GM12878 (cell line): ENCODE results near the gene KCNQ1OT1. TPM values are rescaled to one million over a fixed set of nuclear protein-coding genes. Genes with fewer than 3 reads are reported as not detected.

ENCODE experiments used
- ATAC-seq: fragments of 200-7000 bp; cut with Tn5 transposase; 3 replicates; pipeline ENCODE4 v1.9.1; 2020; ENCODE audit warnings: mild to moderate bottlenecking, moderate library complexity
- BruUV-seq: library from RNA; stranded (reverse); fragments of 400-500 nt; replicated peaks from 2 replicates; lab custom pipeline; 2021; lab: Mats Ljungman, UMichigan
- CTCF ChIA-PET: fragments of 300-600 bp; sonication (Branson Sonifier 250); formaldehyde crosslinking; extraction: SDS; loops from one replicate; lab custom pipeline; 2021; ENCODE audit warnings: inconsistent platforms; lab: Yijun Ruan, JAX
- POLR2A ChIA-PET: fragments of 350-600 bp; formaldehyde crosslinking; extraction: SDS; loops from one replicate; lab custom pipeline; 2021; ENCODE audit warnings: inconsistent platforms; lab: Charles Lee
- RAD21 ChIA-PET: fragments of 300-600 bp; sonication (Branson Sonifier 250); formaldehyde crosslinking; loops from one replicate; lab custom pipeline; 2023; ENCODE audit warnings: antibody characterized with exemption; ENCODE audit not compliant: unreplicated experiment; lab: Charles Lee
- SMC1A ChIA-PET: fragments of 300-600 bp; sonication (Branson Sonifier 250); formaldehyde crosslinking; loops from one replicate; lab custom pipeline; 2023; ENCODE audit not compliant: unreplicated experiment, uncharacterized antibody; lab: Charles Lee
- DNase-seq: peaks from one replicate; pipeline ENCODE4 v3.0.0-alpha.2; 2011; ENCODE audit warnings: low read depth, low spot score
- FAIRE-seq: peaks from 3 replicates; lab custom pipeline; 2011; peaks lifted over from hg19 to GRCh38; lab: Jason Lieb, UNC
- H2AFZ ChIP-seq: 2 replicates; pipeline ENCODE4 v1.6.0; 2011; ENCODE audit warnings: low read depth, low read length, control low read depth; ENCODE audit not compliant: control insufficient read depth
- H3K27ac ChIP-seq: 2 replicates; pipeline ENCODE4 v1.5.1; 2011; ENCODE audit warnings: control low read depth; ENCODE audit not compliant: control insufficient read depth, insufficient read depth
- H3K27me3 ChIP-seq, 2 experiments: replicated peaks in 1 of 2; 2 replicates each; pipeline versions ENCODE4 v1.6.0 to v1.6.1; 2011; ENCODE audit warnings: low read length in 1 of 2; ENCODE audit not compliant: control insufficient read depth in 2 of 2, insufficient read depth in 2 of 2
- H3K36me3 ChIP-seq, 2 experiments: 2 replicates each; pipeline ENCODE4 v1.5.1; 2011; ENCODE audit warnings: low read length in 1 of 2; ENCODE audit not compliant: control insufficient read depth in 2 of 2, insufficient read depth in 2 of 2
- H3K4me1 ChIP-seq: 2 replicates; pipeline ENCODE4 v1.6.1; 2011; ENCODE audit warnings: mild to moderate bottlenecking, low read length, moderate library complexity, mixed read lengths; ENCODE audit not compliant: control insufficient read depth, insufficient read depth
- H3K4me2 ChIP-seq: 2 replicates; pipeline ENCODE4 v1.6.0; 2011; ENCODE audit warnings: control low read depth; ENCODE audit not compliant: control insufficient read depth, insufficient read depth
- H3K4me3 ChIP-seq: fragments of 200-600 bp; sonication (generic); 2 replicates; pipeline ENCODE4 v1.5.1; 2016
- H3K79me2 ChIP-seq: 2 replicates; pipeline ENCODE4 v1.6.0; 2011; ENCODE audit warnings: low read length; ENCODE audit not compliant: control insufficient read depth, insufficient read depth
- H3K9ac ChIP-seq: 2 replicates; pipeline ENCODE4 v1.8.0; 2011; ENCODE audit warnings: low read length, control low read depth, mixed read lengths; ENCODE audit not compliant: control insufficient read depth, insufficient read depth
- H3K9me3 ChIP-seq: replicated peaks from 3 replicates; pipeline ENCODE4 v1.5.1; 2011; ENCODE audit warnings: mild to moderate bottlenecking, low read length; ENCODE audit not compliant: control insufficient read depth, insufficient read depth
- H4K20me1 ChIP-seq: 2 replicates; pipeline ENCODE4 v1.6.0; 2011; ENCODE audit not compliant: control insufficient read depth, insufficient read depth
- NKRF ChIP-seq: fragments of 450-650 bp; conservative IDR thresholded peaks from 2 replicates; pipeline ENCODE4 v1.6.1; 2017; ENCODE audit warnings: mild to moderate bottlenecking, moderate library complexity
- RB1 ChIP-seq: fragments of 450-650 bp; formaldehyde crosslinking; IDR thresholded peaks from 2 replicates; pipeline ENCODE4 v1.6.1; 2017; ENCODE audit warnings: mild to moderate bottlenecking, borderline replicate concordance
- SMC3 ChIP-seq: IDR thresholded peaks from 2 replicates; pipeline ENCODE4 v1.6.1; 2011; ENCODE audit warnings: low read length, improper control_type of control experiment, borderline replicate concordance
- ZNF24 ChIP-seq: fragments of 450-650 bp; IDR thresholded peaks from 2 replicates; pipeline ENCODE4 v1.6.1; 2017; ENCODE audit warnings: antibody characterized with exemption, mild to moderate bottlenecking
- WGBS: methylation state at CpG from one replicate; pipeline ENCODE4 v1.1.6; 2016; ENCODE audit warnings: low lambda C conversion rate; ENCODE audit not compliant: insufficient replicate concordance, insufficient coverage; ENCODE audit errors: missing lambda C conversion rate; 5-methylcytosine and 5-hydroxymethylcytosine counted together
- in situ Hi-C: fragments of 300-500 bp; cut with MboI; formaldehyde crosslinking; loops from 9 replicates; pipeline ENCODE4 v1.14.3; 2018; ENCODE audit warnings: mixed read lengths
- intact Hi-C: fragments of 100-400 bp; cut with micrococcal nuclease; formaldehyde crosslinking; loops from one replicate; pipeline ENCODE4 v1.14.2; 2022; ENCODE audit not compliant: unreplicated experiment
- polyA plus RNA-seq, 11 experiments: library from polyadenylated mRNA; depleted of rRNA in 4 of 11; unstranded in 6 of 11; stranded (reverse) in 5 of 11; fragments of >200 nt; fragmentation: Nextera tagmentation in 4 of 11; fragmentation: Illumina TruSeq in 1 of 11; extraction: Ambion mirVana in 4 of 11; extraction: Trizol in 1 of 11; gene quantifications; 1 replicate in 1 of 11; 2 replicates in 10 of 11; pipeline versions ENCODE4 v1.2.1 to v1.2.3, GENCODE V29; 2011 to 2016; ENCODE audit warnings: inconsistent platforms in 2 of 11, missing spikeins in 2 of 11, low read depth in 1 of 11
- total RNA-seq, 4 experiments: library from RNA; depleted of rRNA in 3 of 4; stranded (reverse); fragments of >200 nt in 3 of 4; fragmentation: Illumina TruSeq in 1 of 4; extraction: Trizol in 1 of 4; gene quantifications; 2 replicates each; pipeline versions ENCODE4 v1.2.1 to v1.2.3, GENCODE V29; 2013 to 2021
- TF ChIP-seq, protein P1 (sequence below): fragments of 450-650 bp; IDR thresholded peaks from 2 replicates; pipeline ENCODE4 v1.6.1; 2018; ENCODE audit warnings: mild to moderate bottlenecking, low read depth, moderate library complexity; ENCODE audit not compliant: partially characterized antibody

The KCNQ1OT1 gene
- total and polyA plus RNA-seq, 10 of the 15 experiments (the other 5 are each of a cell fraction or from before 2014, with no cell fraction given), result 0.02 to 1.6 (median 0.41) TPM

DNA sequence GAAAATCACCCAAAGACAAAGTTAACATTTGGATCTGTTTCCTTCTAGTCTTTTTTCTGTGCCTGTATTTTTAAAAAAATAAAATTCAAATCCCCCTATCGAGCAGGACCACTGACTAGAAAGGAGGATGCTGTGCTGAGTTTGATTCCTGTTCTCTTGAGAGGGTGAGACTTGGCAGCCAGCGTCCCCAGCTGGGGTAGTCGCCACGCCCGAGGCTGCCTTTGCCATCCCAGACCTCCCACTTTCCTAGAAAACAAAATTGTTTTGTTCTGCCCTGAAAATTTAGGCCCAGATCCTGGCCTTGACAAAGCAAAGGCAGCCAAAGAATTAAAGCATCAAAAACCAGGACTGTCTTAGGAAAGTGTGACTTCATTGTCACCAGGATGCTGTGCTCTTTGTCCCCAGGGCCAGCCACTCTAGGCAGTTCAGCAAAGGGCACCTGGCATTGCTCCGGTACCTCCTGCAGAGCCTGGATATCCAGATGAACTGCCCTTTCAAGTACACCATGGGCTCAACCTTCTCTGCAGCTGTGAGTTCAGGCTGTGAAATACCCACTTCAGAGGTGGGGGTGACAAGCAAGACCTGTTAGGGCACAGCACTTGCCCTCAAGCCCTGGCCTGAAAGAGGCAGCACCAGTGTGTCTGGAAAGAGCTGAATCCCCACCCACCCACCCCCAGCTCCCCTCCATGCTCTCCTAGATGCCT is 44.6 kb downstream of the KCNQ1OT1 start:
- H3K27me3 ChIP-seq, result no peaks in the 10 kb centered on the region
- ChIA-PET RAD21 (no interaction called here), CTCF (no interaction called here), SMC1A (no interaction called here), POLR2A (no interaction called here)
- BruUV-seq, result no TSS peak
- intact Hi-C loops (no loop called here), in situ Hi-C loops (no loop called here)
- H3K4me2 ChIP-seq, result no peak overlapping the region
- no peaks in the 10 kb centered on the region for H3K4me1 ChIP-seq
- no peaks in the 10 kb centered on the region for H3K36me3 ChIP-seq
- no peaks in the 10 kb centered on the region for H3K79me2 ChIP-seq
- H3K9ac ChIP-seq, result no peak overlapping the region
- FAIRE-seq, result no peak
- H4K20me1 ChIP-seq, result no peaks in the 10 kb centered on the region
- 64% methylated on average over 6 of the region's 6 CpGs for WGBS
- no peak overlapping the region for H3K4me3 ChIP-seq
- no peak overlapping the region for H3K27ac ChIP-seq
- H3K9me3 ChIP-seq, result peaks cover 7% of the 10 kb centered on the region; the same call in 2 of the 3 replicates
- no peak for DNase-seq
- no peak for ATAC-seq
- no peak overlapping the region for H2AFZ ChIP-seq
- TF ChIP-seq NKRF, result no peak
- TF ChIP-seq, protein P1, sequence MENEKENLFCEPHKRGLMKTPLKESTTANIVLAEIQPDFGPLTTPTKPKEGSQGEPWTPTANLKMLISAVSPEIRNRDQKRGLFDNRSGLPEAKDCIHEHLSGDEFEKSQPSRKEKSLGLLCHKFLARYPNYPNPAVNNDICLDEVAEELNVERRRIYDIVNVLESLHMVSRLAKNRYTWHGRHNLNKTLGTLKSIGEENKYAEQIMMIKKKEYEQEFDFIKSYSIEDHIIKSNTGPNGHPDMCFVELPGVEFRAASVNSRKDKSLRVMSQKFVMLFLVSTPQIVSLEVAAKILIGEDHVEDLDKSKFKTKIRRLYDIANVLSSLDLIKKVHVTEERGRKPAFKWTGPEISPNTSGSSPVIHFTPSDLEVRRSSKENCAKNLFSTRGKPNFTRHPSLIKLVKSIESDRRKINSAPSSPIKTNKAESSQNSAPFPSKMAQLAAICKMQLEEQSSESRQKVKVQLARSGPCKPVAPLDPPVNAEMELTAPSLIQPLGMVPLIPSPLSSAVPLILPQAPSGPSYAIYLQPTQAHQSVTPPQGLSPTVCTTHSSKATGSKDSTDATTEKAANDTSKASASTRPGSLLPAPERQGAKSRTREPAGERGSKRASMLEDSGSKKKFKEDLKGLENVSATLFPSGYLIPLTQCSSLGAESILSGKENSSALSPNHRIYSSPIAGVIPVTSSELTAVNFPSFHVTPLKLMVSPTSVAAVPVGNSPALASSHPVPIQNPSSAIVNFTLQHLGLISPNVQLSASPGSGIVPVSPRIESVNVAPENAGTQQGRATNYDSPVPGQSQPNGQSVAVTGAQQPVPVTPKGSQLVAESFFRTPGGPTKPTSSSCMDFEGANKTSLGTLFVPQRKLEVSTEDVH, result no peak
- no peak for TF ChIP-seq RB1
- no peak for TF ChIP-seq SMC3
- no peak for TF ChIP-seq ZNF24
